K562 (cell line): Measurements from ENCODE around the gene PTPN1. TPM values are rescaled to one million over a fixed set of nuclear protein-coding genes. Genes with fewer than 3 reads are reported as not detected.

Experiments
- BCLAF1 ChIP-seq, 2 experiments: fragments of 450-650 bp in 1 of 2; IDR thresholded peaks; 2 replicates each; pipeline ENCODE4 v1.6.1; 2011 to 2017; ENCODE audit warnings: low read depth in 2 of 2, antibody characterized with exemption in 1 of 2, borderline replicate concordance in 1 of 2, low read length in 1 of 2, mild to moderate bottlenecking in 1 of 2, mixed read lengths in 1 of 2; ENCODE audit not compliant: control insufficient read depth in 1 of 2
- CBFA2T2 ChIP-seq: fragments of 450-650 bp; conservative IDR thresholded peaks from 2 replicates; pipeline ENCODE4 v1.6.1; 2017; ENCODE audit warnings: mild to moderate bottlenecking
- CREB3 ChIP-seq: fragments of 450-650 bp; conservative IDR thresholded peaks from 2 replicates; pipeline ENCODE4 v1.6.1; 2016; ENCODE audit warnings: missing genetic modification characterization, low read depth, mild to moderate bottlenecking, missing compliant biosample characterization, moderate library complexity
- E2F4 ChIP-seq: sonication (generic); formaldehyde crosslinking; IDR thresholded peaks from 2 replicates; pipeline ENCODE4 v1.8.0; 2022; ENCODE audit warnings: mild to moderate bottlenecking, low read depth, missing genetic modification reagents
- NCOR1 ChIP-seq: fragments of 450-650 bp; IDR thresholded peaks from 2 replicates; pipeline ENCODE4 v1.6.1; 2016; ENCODE audit warnings: mild to moderate bottlenecking, moderate library complexity
- POLR2AphosphoS5 ChIP-seq: IDR thresholded peaks from 2 replicates; pipeline ENCODE4 v1.6.1; 2011; ENCODE audit warnings: mild to moderate bottlenecking, low read depth, low read length, moderate library complexity; ENCODE audit not compliant: control insufficient read depth, insufficient read depth
- RNF2 ChIP-seq: sonication (generic); IDR thresholded peaks from 2 replicates; pipeline ENCODE4 v1.6.1; 2016
- ZBTB33 ChIP-seq: sonication (generic); formaldehyde crosslinking; IDR thresholded peaks from 2 replicates; pipeline ENCODE4 v1.8.1; 2023; ENCODE audit warnings: mild to moderate bottlenecking, missing genetic modification reagents
- polyA plus RNA-seq, 8 experiments: library from polyadenylated mRNA; depleted of rRNA in 4 of 8; stranded (reverse) in 5 of 8; unstranded in 3 of 8; fragments of >200 nt; fragmentation: Nextera tagmentation in 2 of 8; fragmentation: Illumina TruSeq in 1 of 8; extraction: Ambion mirVana in 2 of 8; extraction: Trizol in 1 of 8; gene quantifications; 2 replicates each; pipeline versions ENCODE4 v1.2.1 to v1.2.3, GENCODE V29; 2011 to 2014; ENCODE audit warnings: inconsistent platforms in 1 of 8, missing spikeins in 1 of 8
- total RNA-seq, 7 experiments: library from RNA; depleted of rRNA in 6 of 7; stranded (reverse); fragments of >200 nt in 6 of 7; fragmentation: Illumina TruSeq in 2 of 7; extraction: Trizol in 2 of 7; gene quantifications; 2 replicates each; pipeline versions ENCODE4 v1.2.1 to v1.2.3, GENCODE V29; 2011 to 2021; ENCODE audit warnings: low replicate concordance in 1 of 7

Gene PTPN1
- total and polyA plus RNA-seq, 9 of the 15 experiments (the other 6 are each of a cell fraction or from before 2014, with no cell fraction given): 11.0 to 85.3 (median 54.0) TPM

- no peak for TF ChIP-seq BCLAF1 (IDR thresholded peaks at IDR 0.05; ENCODE audit: borderline replicate concordance in 1 of 2, control insufficient read depth in 1 of 2, low read depth in 2 of 2, low read length in 1 of 2)
- peak; percentile 63 for TF ChIP-seq RNF2
- TF ChIP-seq E2F4: 0 out of 2 replicates have a peak, but pooled peaks have one; percentile 16
- TF ChIP-seq CREB3 (tag): 0 out of 2 replicates have a peak, but pooled peaks have one; percentile 30
- TF ChIP-seq NCOR1: peak; percentile 23; the same call in 1 of the 2 replicates
- peak; percentile 54; the same call in 1 of the 2 replicates for TF ChIP-seq POLR2AphosphoS5
- TF ChIP-seq ZBTB33: peak; percentile 82
- TF ChIP-seq CBFA2T2: no peak
These were observed 31.8 kb upstream of the PTPN1 start (continued) for GRCh38 chr20:50478162-50478990.
